Neural cell (in vitro differentiated cells): ENCODE results near the gene SH3D19. TPM values are rescaled to one million over a fixed set of nuclear protein-coding genes. Genes with fewer than 3 reads are reported as not detected.

Experiments
- H2AFZ ChIP-seq: fragments of 200-600, 300-800 bp; sonication (generic), shearing (Covaris generic); 2 replicates; pipeline ENCODE4 v1.6.0; 2014; ENCODE audit warnings: low read depth, mild to moderate bottlenecking, antibody characterized with exemption, low read length, moderate library complexity
- H3F3A ChIP-seq: fragments of 200-600 bp; shearing (Covaris generic); 2 replicates; pipeline ENCODE4 v1.6.1; 2016; ENCODE audit warnings: mild to moderate bottlenecking, moderate library complexity, mixed read lengths, antibody characterized with exemption, low read length; ENCODE audit not compliant: insufficient read depth, poor library complexity, severe bottlenecking
- H3K27ac ChIP-seq: fragments of 200-600, 300-800 bp; sonication (generic), shearing (Covaris generic); 2 replicates; pipeline ENCODE4 v1.5.1; 2014; ENCODE audit warnings: mild to moderate bottlenecking, low read length, moderate library complexity
- H3K27me3 ChIP-seq: fragments of 300-800, 200-600 bp; sonication (generic), shearing (Covaris generic); 2 replicates; pipeline ENCODE4 v1.6.0; 2014; ENCODE audit warnings: mild to moderate bottlenecking, low read depth, low read length, moderate library complexity; ENCODE audit not compliant: insufficient read depth
- H3K36me3 ChIP-seq: fragments of 300-800, 200-600 bp; sonication (generic), shearing (Covaris generic); 2 replicates; pipeline ENCODE4 v1.5.1; 2014; ENCODE audit warnings: mild to moderate bottlenecking, antibody characterized with exemption, low read length, moderate library complexity; ENCODE audit not compliant: insufficient read depth
- H3K4me2 ChIP-seq: fragments of 300-800, 200-600 bp; sonication (generic), shearing (Covaris generic); 2 replicates; pipeline ENCODE4 v1.6.0; 2014; ENCODE audit warnings: mild to moderate bottlenecking, low read length
- H3K4me3 ChIP-seq: fragments of 300-800, 200-600 bp; sonication (generic), shearing (Covaris generic); 2 replicates; pipeline ENCODE4 v1.5.1; 2014; ENCODE audit warnings: mild to moderate bottlenecking, low read length, moderate library complexity
- H3K79me2 ChIP-seq: fragments of 200-600 bp; shearing (Covaris generic); replicated peaks from 2 replicates; pipeline ENCODE4 v1.6.0; 2014; ENCODE audit warnings: mild to moderate bottlenecking, low read length, moderate library complexity; ENCODE audit not compliant: insufficient read depth
- H3K9ac ChIP-seq: fragments of 300-800, 200-600 bp; sonication (generic), shearing (Covaris generic); 2 replicates; pipeline ENCODE4 v1.6.1; 2016; ENCODE audit warnings: mild to moderate bottlenecking, low read length, mixed read lengths
- H3K9me2 ChIP-seq: fragments of 200-600 bp; shearing (Covaris generic); 2 replicates; pipeline ENCODE4 v1.6.1; 2016; ENCODE audit warnings: mild to moderate bottlenecking, low read length, mixed read lengths; ENCODE audit not compliant: insufficient read depth
- H3K9me3 ChIP-seq: fragments of 200-600, 300-800 bp; sonication (generic), shearing (Covaris generic); 2 replicates; pipeline ENCODE4 v1.6.1; 2016; ENCODE audit warnings: mild to moderate bottlenecking, mixed run types, low read length, moderate library complexity, mixed read lengths
- H4K20me1 ChIP-seq: fragments of 200-600 bp; shearing (Covaris generic); 2 replicates; pipeline ENCODE4 v1.6.1; 2016; ENCODE audit warnings: mild to moderate bottlenecking, mixed run types; ENCODE audit not compliant: insufficient read depth
- CTCF ChIP-seq: fragments of 450-650 bp; IDR thresholded peaks from 2 replicates; pipeline ENCODE4 v1.5.1; 2014; ENCODE audit warnings: antibody characterized with exemption, mild to moderate bottlenecking, moderate library complexity; ENCODE audit not compliant: poor library complexity, severe bottlenecking
- EP300 ChIP-seq: fragments of 450-650 bp; conservative IDR thresholded peaks from 2 replicates; pipeline ENCODE4 v1.6.1; 2014; ENCODE audit warnings: antibody characterized with exemption, mild to moderate bottlenecking, moderate library complexity; ENCODE audit not compliant: poor library complexity, severe bottlenecking
- EZH2 ChIP-seq: fragments of 200-600, 300-800 bp; shearing (Covaris generic), sonication (generic); IDR thresholded peaks from 2 replicates; pipeline ENCODE4 v1.6.1; 2014; ENCODE audit warnings: antibody characterized with exemption, low read length, borderline replicate concordance, mild to moderate bottlenecking; ENCODE audit not compliant: insufficient read depth, poor library complexity, severe bottlenecking
- MXI1 ChIP-seq: fragments of 450-650 bp; conservative IDR thresholded peaks from 2 replicates; pipeline ENCODE4 v1.6.1; 2014; ENCODE audit warnings: antibody characterized with exemption, mild to moderate bottlenecking; ENCODE audit not compliant: poor library complexity, severe bottlenecking
- POLR2AphosphoS5 ChIP-seq: IDR thresholded peaks from 2 replicates; pipeline ENCODE4 v1.6.1; 2012
- RAD21 ChIP-seq: fragments of 450-650 bp; conservative IDR thresholded peaks from 2 replicates; pipeline ENCODE4 v1.6.1; 2014; ENCODE audit warnings: antibody characterized with exemption, mild to moderate bottlenecking, moderate library complexity
- REST ChIP-seq: IDR thresholded peaks from 2 replicates; pipeline ENCODE4 v1.6.1; 2012; ENCODE audit warnings: borderline replicate concordance
- SMC3 ChIP-seq: fragments of 450-650 bp; conservative IDR thresholded peaks from 2 replicates; pipeline ENCODE4 v1.6.1; 2014; ENCODE audit warnings: antibody characterized with exemption, mild to moderate bottlenecking, moderate library complexity; ENCODE audit not compliant: poor library complexity
- TAF1 ChIP-seq: IDR thresholded peaks from 2 replicates; pipeline ENCODE4 v1.6.1; 2012; ENCODE audit warnings: low read depth
- polyA plus RNA-seq: library from polyadenylated mRNA; depleted of rRNA; stranded (reverse); fragments of >200 nt; gene quantifications from 2 replicates; pipeline ENCODE4 v1.2.3, GENCODE V29; 2014

Gene SH3D19
- polyA plus RNA-seq, 1 donor from 2014 or later, result 0.46 TPM

GRCh38 chr4:151321586-151321985, 3.8 kb downstream of the SH3D19 start:
- TF ChIP-seq EP300 (no peak), EZH2 (no peak), SMC3 (no peak), RAD21 (no peak), POLR2AphosphoS5 (no peak), TAF1 (no peak), MXI1 (no peak), CTCF (no peak), REST (no peak)
- no peaks in the 10 kb centered on the region for H3F3A ChIP-seq
- H3K79me2 ChIP-seq, result no peaks in the 10 kb centered on the region
- no peak overlapping the region for H3K9ac ChIP-seq
- no peak overlapping the region for H2AFZ ChIP-seq
- H4K20me1 ChIP-seq, result no peaks in the 10 kb centered on the region
- H3K27ac ChIP-seq, result no peak overlapping the region
- H3K4me3 ChIP-seq, result no peak overlapping the region
- H3K36me3 ChIP-seq, result no peaks in the 10 kb centered on the region
- H3K9me3 ChIP-seq, result no peaks in the 10 kb centered on the region
- no peak overlapping the region for H3K4me2 ChIP-seq
- peaks cover 39% of the 10 kb centered on the region for H3K27me3 ChIP-seq
- no peaks in the 10 kb centered on the region for H3K9me2 ChIP-seq

- H3K27me3 ChIP-seq, result peaks cover 22% of the 10 kb centered on the region
- no peaks in the 10 kb centered on the region for H3K9me2 ChIP-seq
- H3K27ac ChIP-seq, result no peak overlapping the region
- no peaks in the 10 kb centered on the region for H3K36me3 ChIP-seq
- no peak overlapping the region for H3K4me2 ChIP-seq
- no peak overlapping the region for H2AFZ ChIP-seq
- TF ChIP-seq CTCF, result no peak
- no peak for TF ChIP-seq TAF1
- TF ChIP-seq EP300, result no peak
- TF ChIP-seq EZH2, result no peak
- TF ChIP-seq MXI1, result no peak
- TF ChIP-seq SMC3, result no peak
- H4K20me1 ChIP-seq, result no peaks in the 10 kb centered on the region
- no peak overlapping the region for H3K9ac ChIP-seq
- no peaks in the 10 kb centered on the region for H3K79me2 ChIP-seq
- no peak overlapping the region for H3K4me3 ChIP-seq
- no peaks in the 10 kb centered on the region for H3K9me3 ChIP-seq
- no peaks in the 10 kb centered on the region for H3F3A ChIP-seq
Measured at GRCh38 chr4:151319490-151319889, 5.9 kb downstream of the SH3D19 start.
